Pancreas (tissue), 10 donors: ENCODE measurements around the gene TMEM183A. TPM values are rescaled to one million over a fixed set of nuclear protein-coding genes. Genes with fewer than 3 reads are reported as not detected.

Experiments used
- ATAC-seq, 4 donors: fragments of 200-7000 bp; cut with Tn5 transposase; one replicate each; pipeline versions ENCODE4 v1.8.0 to v1.9.1; 2020; ENCODE audit warnings: mild to moderate bottlenecking in 4 of 4, moderate library complexity in 4 of 4
- DNase-seq, 6 donors: peaks; one replicate each; pipeline ENCODE4 v3.0.0-alpha.2; 2020
- FAIRE-seq: peaks from 2 replicates; lab custom pipeline; 2012; peaks lifted over from hg19 to GRCh38; lab: Jason Lieb, UNC
- H3K27ac ChIP-seq, 4 donors: fragments of 200-600 bp; sonication (generic); 1 replicate in 3 of 4; 2 replicates in 1 of 4; pipeline versions ENCODE4 v1.5.0 to v1.8.0; 2020
- H3K27me3 ChIP-seq, 4 donors: fragments of 200-600 bp; one replicate each; pipeline ENCODE4 v1.8.0; 2021
- H3K36me3 ChIP-seq, 3 donors: fragments of 200-600 bp; sonication (generic) in 1 of 3; one replicate each; pipeline versions ENCODE4 v1.5.0 to v1.8.0; 2020 to 2021
- H3K4me1 ChIP-seq, 3 donors: fragments of 200-600 bp; one replicate each; pipeline ENCODE4 v1.8.0; 2021
- H3K4me3 ChIP-seq, 4 donors: fragments of 200-600 bp; sonication (generic) in 2 of 4; one replicate each; pipeline versions ENCODE4 v1.5.0 to v1.8.0; 2020 to 2021
- H3K9me3 ChIP-seq, 4 donors: fragments of 200-600 bp; one replicate each; pipeline ENCODE4 v1.8.0; 2021
- CTCF ChIP-seq, 4 donors: fragments of 200-600 bp; sonication (generic) in 3 of 4; IDR thresholded peaks; one replicate each; pipeline versions ENCODE4 v1.5.0 to v1.8.0; 2021; ENCODE audit warnings: antibody characterized with exemption in 4 of 4
- WGBS, 2 donors: extraction: QIAGEN DNeasy Blood & Tissue Kit; methylation state at CpG; one replicate each; pipeline ENCODE4 v1.1.7; 2013; 5-methylcytosine and 5-hydroxymethylcytosine counted together
- intact Hi-C, 3 donors: fragments of 100-400 bp; cut with DNase I; formaldehyde crosslinking; loops; one replicate each; pipeline versions ENCODE4 v1.11.1 to v1.14.2; 2022
- polyA plus RNA-seq, 2 donors: library from polyadenylated mRNA; stranded (reverse); fragments of 200-250 nt; gene quantifications; one replicate each; pipeline ENCODE4 v1.2.3, GENCODE V29; 2013
- total RNA-seq, 6 donors: library from RNA; stranded (reverse); fragmentation: NEBNext Ultra II Directional in 4 of 6; extraction: Animal tissue kit (Norgen Biotek cat#: 25700) in 4 of 6; gene quantifications; one replicate each; pipeline versions ENCODE4 v1.2.1 to v1.2.4, GENCODE V29; 2021 to 2023
- donor health status: healthy with polysubstance abuse.
- donor health status: DM: no; HTN: no; CAD: no; lungs with moderate emphysema.
- donor health status: DM: no; HTN: no; CAD: no.
- donor health status: control.
- donor health status: control.
- donor health status: Bipolar disorder and iron deficiency.
- donor health status: DM: yes; HTN: yes; CAD: no.
- donor health status: DM: no; HTN: no; CAD: no.
- donor health status: DM: no; HTN: no; CAD: no.
- donor health status: DM: yes; HTN: yes; CAD: no.

TMEM183A gene
- total and polyA plus RNA-seq, 8 donors = 16.6 to 38.7 (median 30.6) TPM

GRCh38 chr1:203059485-203059884 lies 52.3 kb downstream of the TMEM183A start:
- intact Hi-C loops = no loop called here
- no peak overlapping the region for H3K27ac ChIP-seq
- H3K9me3 ChIP-seq = no peaks in the 10 kb centered on the region
- H3K36me3 ChIP-seq = no peaks in the 10 kb centered on the region
- no peak overlapping the region for H3K4me3 ChIP-seq
- DNase-seq = no peak
- no peak for TF ChIP-seq CTCF (IDR thresholded peaks at IDR 0.05)
- no peak for FAIRE-seq
- H3K4me1 ChIP-seq = no peaks in the 10 kb centered on the region
- 78 to 85% methylated on average over 2 of the region's 2 CpGs for WGBS, 2 donors
- ATAC-seq = peak in 1 of 4 donors; percentile 54
- H3K27me3 ChIP-seq = no peaks in the 10 kb centered on the region

GRCh38 chr1:203060115-203060514 lies 52.9 kb downstream of the TMEM183A start:
- DNase-seq = peak in 1 of 6 donors; percentile 28
- H3K27me3 ChIP-seq = no peaks in the 10 kb centered on the region
- TF ChIP-seq CTCF (IDR thresholded peaks at IDR 0.05) = no peak
- no peak overlapping the region for H3K4me3 ChIP-seq
- H3K9me3 ChIP-seq = no peaks in the 10 kb centered on the region
- FAIRE-seq = no peak
- H3K4me1 ChIP-seq = no peaks in the 10 kb centered on the region
- ATAC-seq = no peak
- no peak overlapping the region for H3K27ac ChIP-seq
- WGBS, 2 donors = 84 to 88% methylated on average over 11 of the region's 11 CpGs
- intact Hi-C loops = no loop called here
- no peaks in the 10 kb centered on the region for H3K36me3 ChIP-seq

DNA sequence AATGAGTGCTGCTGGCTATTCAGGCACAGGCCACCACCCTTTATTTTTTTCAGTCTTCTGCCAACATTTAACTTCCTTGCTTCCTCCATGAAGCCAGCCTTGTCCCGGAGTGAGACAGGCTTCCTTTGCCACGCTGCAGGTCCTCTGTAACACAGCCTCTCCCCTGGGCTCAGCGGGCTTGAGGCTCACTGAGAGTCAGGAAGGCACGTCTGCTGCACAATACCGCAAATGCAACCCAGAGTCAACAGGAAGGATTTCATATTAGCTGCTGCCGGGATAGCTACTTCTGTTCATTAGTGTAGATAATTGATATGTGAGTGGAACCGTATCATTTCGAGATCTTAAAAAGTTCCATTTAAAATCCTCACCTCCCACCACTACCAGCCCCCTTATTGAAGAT lies 56.1 kb downstream of the TMEM183A start:
- FAIRE-seq (no peak), ATAC-seq (no peak), DNase-seq (no peak)
- Histone ChIP-seq H3K9me3 (no peaks in the 10 kb centered on the region), H3K36me3 (no peaks in the 10 kb centered on the region), H3K4me3 (no peak overlapping the region), H3K27ac (no peak overlapping the region), H3K4me1 (no peaks in the 10 kb centered on the region), H3K27me3 (no peaks in the 10 kb centered on the region)
- no peak for TF ChIP-seq CTCF (IDR thresholded peaks at IDR 0.05)
- intact Hi-C loops = no loop called here
- 76 to 85% methylated on average over 8 of the region's 8 CpGs for WGBS, 2 donors

- H3K4me3 ChIP-seq = no peak overlapping the region
- H3K4me1 ChIP-seq = peaks cover 0 to 7% (median 0%) of the 10 kb centered on the region in 3 donors
- no peaks in the 10 kb centered on the region for H3K9me3 ChIP-seq
- 64 to 65% methylated on average over 7 of the region's 7 CpGs for WGBS, 2 donors
- intact Hi-C loops = no loop called here
- no peaks in the 10 kb centered on the region for H3K27me3 ChIP-seq
- FAIRE-seq (no peak), ATAC-seq (no peak), DNase-seq (no peak)
- TF ChIP-seq CTCF (IDR thresholded peaks at IDR 0.05) = no peak
- H3K36me3 ChIP-seq = no peaks in the 10 kb centered on the region
- no peak overlapping the region for H3K27ac ChIP-seq
Observed at GRCh38 chr1:203065191-203065590, 58.0 kb downstream of the TMEM183A start.

DNA sequence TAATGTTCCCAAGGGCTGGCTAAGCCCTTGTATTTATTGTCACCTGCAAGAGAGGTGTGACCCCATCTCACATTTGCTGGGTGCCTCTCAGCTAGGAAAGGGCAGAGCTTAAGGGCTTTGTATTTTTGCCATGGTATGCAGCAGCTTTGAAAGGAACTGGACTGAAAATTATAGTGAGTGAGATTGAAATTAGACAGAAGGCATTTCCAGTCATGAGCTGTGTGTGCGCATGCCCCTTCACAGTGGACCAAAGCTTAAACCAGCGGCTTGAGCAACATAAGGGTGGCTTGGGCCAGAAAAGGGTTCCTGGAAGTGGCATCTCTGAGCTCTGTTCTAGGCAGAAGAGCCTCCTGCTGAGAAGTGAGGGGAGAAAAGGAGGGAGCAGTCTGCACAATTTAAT lies 58.8 kb downstream of the TMEM183A start:
- 69 to 100% methylated on average over 2 of the region's 2 CpGs for WGBS, 2 donors
- Histone ChIP-seq H3K27ac (no peak overlapping the region), H3K9me3 (no peaks in the 10 kb centered on the region), H3K4me1 (peaks cover 0 to 7% (median 0%) of the 10 kb centered on the region in 3 donors), H3K4me3 (no peak overlapping the region), H3K27me3 (no peaks in the 10 kb centered on the region), H3K36me3 (no peaks in the 10 kb centered on the region)
- DNase-seq = no peak
- ATAC-seq = no peak
- intact Hi-C loops = no loop called here
- FAIRE-seq = no peak
- TF ChIP-seq CTCF (IDR thresholded peaks at IDR 0.05) = no peak
